H9 (cell line): ENCODE results near the gene KRT31. TPM values are rescaled to one million over a fixed set of nuclear protein-coding genes. Genes with fewer than 3 reads are reported as not detected.

ENCODE experiments used
- DNase-seq: peaks from one replicate; pipeline ENCODE4 v3.0.0-alpha.2; 2017
- H2AFZ ChIP-seq: one replicate; pipeline ENCODE4 v1.6.1; 2013; ENCODE audit warnings: mild to moderate bottlenecking, low read length, control low read depth, moderate library complexity
- H2AK5ac ChIP-seq: 2 replicates; pipeline ENCODE4 v1.6.1; 2013; ENCODE audit warnings: low read length, control low read depth, mixed read lengths; ENCODE audit not compliant: insufficient read length
- H2BK120ac ChIP-seq: one replicate; pipeline ENCODE4 v1.6.1; 2013; ENCODE audit warnings: low read depth, mild to moderate bottlenecking, low read length, control low read depth, inconsistent platforms; ENCODE audit not compliant: poor library complexity, severe bottlenecking
- H2BK12ac ChIP-seq: 2 replicates; pipeline ENCODE4 v1.6.1; 2013; ENCODE audit warnings: low read length, control low read depth, mixed read lengths, low read depth; ENCODE audit not compliant: insufficient read length
- H2BK15ac ChIP-seq: 2 replicates; pipeline ENCODE4 v1.6.1; 2013; ENCODE audit warnings: low read depth, low read length, control low read depth
- H2BK20ac ChIP-seq: one replicate; pipeline ENCODE4 v1.6.1; 2013; ENCODE audit warnings: low read depth, mild to moderate bottlenecking, low read length, control low read depth, inconsistent platforms; ENCODE audit not compliant: poor library complexity, severe bottlenecking
- H2BK5ac ChIP-seq: 2 replicates; pipeline ENCODE4 v1.6.1; 2013; ENCODE audit warnings: low read length, control low read depth, mixed read lengths; ENCODE audit not compliant: insufficient read length
- H3K14ac ChIP-seq: 2 replicates; pipeline ENCODE4 v1.6.1; 2013; ENCODE audit warnings: low read length, control low read depth; ENCODE audit not compliant: insufficient read depth
- H3K18ac ChIP-seq: 2 replicates; pipeline ENCODE4 v1.6.1; 2013; ENCODE audit warnings: low read depth, mild to moderate bottlenecking, mixed read lengths, low read length, control low read depth; ENCODE audit not compliant: insufficient read length
- H3K23ac ChIP-seq: 2 replicates; pipeline ENCODE4 v1.6.1; 2013; ENCODE audit warnings: low read length, control low read depth, mixed read lengths, low read depth; ENCODE audit not compliant: insufficient read length
- H3K23me2 ChIP-seq: 2 replicates; pipeline ENCODE4 v1.6.1; 2013; ENCODE audit warnings: low read depth, mild to moderate bottlenecking, mixed read lengths, low read length, control low read depth; ENCODE audit not compliant: insufficient read length, poor library complexity, severe bottlenecking
- H3K27ac ChIP-seq: 2 replicates; pipeline ENCODE4 v1.5.1; 2013; ENCODE audit warnings: low read length, control low read depth, mixed read lengths, low read depth; ENCODE audit not compliant: insufficient read length
- H3K27me3 ChIP-seq: 2 replicates; pipeline ENCODE4 v1.6.1; 2013; ENCODE audit warnings: low read length, control low read depth, inconsistent platforms; ENCODE audit not compliant: insufficient read depth
- H3K4ac ChIP-seq: 2 replicates; pipeline ENCODE4 v1.6.1; 2013; ENCODE audit warnings: low read depth, mild to moderate bottlenecking, control low read depth, inconsistent platforms, low read length, moderate library complexity
- H3K4me1 ChIP-seq: 2 replicates; pipeline ENCODE4 v1.6.1; 2013; ENCODE audit warnings: low read length, control low read depth, inconsistent platforms; ENCODE audit not compliant: insufficient read depth
- H3K4me2 ChIP-seq: 2 replicates; pipeline ENCODE4 v1.6.1; 2013; ENCODE audit warnings: low read length, control low read depth, mixed read lengths; ENCODE audit not compliant: insufficient read length, insufficient read depth
- H3K56ac ChIP-seq: 2 replicates; pipeline ENCODE4 v1.6.1; 2013; ENCODE audit warnings: low read depth, mild to moderate bottlenecking, mixed read lengths, low read length, control low read depth; ENCODE audit not compliant: insufficient read length
- H3K79me1 ChIP-seq: 2 replicates; pipeline ENCODE4 v1.6.1; 2013; ENCODE audit warnings: low read depth, mild to moderate bottlenecking, moderate library complexity, low read length, control low read depth, inconsistent platforms; ENCODE audit not compliant: insufficient read depth, poor library complexity, severe bottlenecking
- H3K79me2 ChIP-seq: 2 replicates; pipeline ENCODE4 v1.6.1; 2013; ENCODE audit warnings: low read length, control low read depth, inconsistent platforms; ENCODE audit not compliant: insufficient read depth
- H3K9ac ChIP-seq: 2 replicates; pipeline ENCODE4 v1.6.1; 2013; ENCODE audit warnings: low read length, control low read depth, mixed read lengths; ENCODE audit not compliant: insufficient read length; ENCODE audit errors: extremely low read depth
- H3K9me3 ChIP-seq: one replicate; pipeline ENCODE4 v1.6.1; 2013; ENCODE audit warnings: low read depth, low read length, inconsistent platforms; ENCODE audit not compliant: control insufficient read depth
- H3T11ph ChIP-seq: one replicate; pipeline ENCODE4 v1.6.1; 2013; ENCODE audit warnings: mild to moderate bottlenecking, low read length, control low read depth, inconsistent platforms
- H4K20me1 ChIP-seq: one replicate; pipeline ENCODE4 v1.6.1; 2013; ENCODE audit not compliant: control insufficient read depth, insufficient read length, insufficient read depth
- H4K5ac ChIP-seq: 2 replicates; pipeline ENCODE4 v1.6.1; 2013; ENCODE audit warnings: low read depth, mild to moderate bottlenecking, mixed read lengths, low read length, control low read depth; ENCODE audit not compliant: insufficient read length
- H4K8ac ChIP-seq: replicated peaks from 2 replicates; pipeline ENCODE4 v1.6.1; 2013; ENCODE audit warnings: low read length, control low read depth, mixed read lengths, low read depth; ENCODE audit not compliant: insufficient read length
- H4K91ac ChIP-seq: 2 replicates; pipeline ENCODE4 v1.6.1; 2013; ENCODE audit warnings: low read depth, mild to moderate bottlenecking, moderate library complexity, mixed read lengths, low read length, control low read depth; ENCODE audit not compliant: insufficient read length
- H3K27ac Mint-ChIP-seq, 3 experiments: 2 replicates in 2 of 3; 3 replicates in 1 of 3; pipeline ENCODE4 v1.8.0; 2020 to 2021; ENCODE audit warnings: mixed read lengths in 3 of 3, mild to moderate bottlenecking in 1 of 3, moderate library complexity in 1 of 3
- H3K27me3 Mint-ChIP-seq: 2 replicates; pipeline ENCODE4 v1.8.0; 2021; ENCODE audit warnings: low read depth, mild to moderate bottlenecking, moderate library complexity, mixed read lengths
- H3K36me3 Mint-ChIP-seq, 3 experiments: 2 replicates in 2 of 3; 3 replicates in 1 of 3; pipeline ENCODE4 v1.8.0; 2020 to 2021; ENCODE audit warnings: low read depth in 3 of 3, mixed read lengths in 3 of 3; ENCODE audit not compliant: insufficient read depth in 1 of 3
- H3K4me1 Mint-ChIP-seq, 2 experiments: 2 replicates each; pipeline ENCODE4 v1.8.0; 2020; ENCODE audit warnings: mixed read lengths in 2 of 2
- H3K4me3 Mint-ChIP-seq, 2 experiments: 2 replicates in 1 of 2; 3 replicates in 1 of 2; pipeline ENCODE4 v1.8.0; 2020 to 2021; ENCODE audit warnings: mild to moderate bottlenecking in 2 of 2, mixed read lengths in 2 of 2, moderate library complexity in 1 of 2
- H3K9me3 Mint-ChIP-seq, 2 experiments: 2 replicates in 1 of 2; 3 replicates in 1 of 2; pipeline ENCODE4 v1.8.0; 2020; ENCODE audit warnings: mild to moderate bottlenecking in 2 of 2, mixed read lengths in 2 of 2, moderate library complexity in 1 of 2
- CTCF ChIP-seq: fragments of 200-600 bp; sonication (generic); conservative IDR thresholded peaks from 3 replicates; pipeline ENCODE4 v1.8.0; 2021; ENCODE audit warnings: antibody characterized with exemption, mild to moderate bottlenecking
- WGBS: extraction: QIAGEN DNeasy Blood & Tissue Kit; methylation state at CpG from one replicate; pipeline ENCODE4 v1.1.7; 2013; ENCODE audit warnings: missing lambda C conversion rate, low lambda C conversion rate, mixed read lengths; ENCODE audit not compliant: insufficient read length; ENCODE audit errors: extremely low coverage; 5-methylcytosine and 5-hydroxymethylcytosine counted together
- total RNA-seq: library from RNA; stranded (reverse); gene quantifications from 2 replicates; pipeline ENCODE4 v1.2.1, GENCODE V29; 2021

Gene KRT31
- total RNA-seq, 1 experiment from 2014 or later, result not detected

GRCh38 chr17:41393826-41394225 lies 3.6 kb downstream of the KRT31 start:
- H3K79me2 ChIP-seq, result no peaks in the 10 kb centered on the region
- H3K9ac ChIP-seq, result no peak overlapping the region
- no peak overlapping the region for H4K91ac ChIP-seq
- no peak overlapping the region for H3T11ph ChIP-seq
- H2BK12ac ChIP-seq, result no peak overlapping the region
- H3K4me3 Mint-ChIP-seq, result no peak overlapping the region
- no peak overlapping the region for H3K4ac ChIP-seq
- no peaks in the 10 kb centered on the region; a peak in 1 of 5 replicates for H3K9me3 Mint-ChIP-seq
- WGBS, result no CpG with 5 or more reads among the region's 10 CpGs
- no peak overlapping the region for H2AK5ac ChIP-seq
- no peaks in the 10 kb centered on the region; the same call in 1 of the 2 replicates for H3K27me3 Mint-ChIP-seq
- no peak overlapping the region; the same call in 1 of the 2 replicates for H3K14ac ChIP-seq
- H3K4me2 ChIP-seq, result no peak overlapping the region
- H3K27me3 ChIP-seq, result no peaks in the 10 kb centered on the region
- no peak overlapping the region for H2AFZ ChIP-seq
- no peaks in the 10 kb centered on the region for H3K9me3 ChIP-seq
- H3K4me1 Mint-ChIP-seq, result 0 out of 4 replicates have a peak, but pooled peaks cover 0 to 3% of the 10 kb centered on the region in 2 experiments
- H4K5ac ChIP-seq, result no peak overlapping the region
- H3K56ac ChIP-seq, result no peak overlapping the region
- no peak overlapping the region for H2BK15ac ChIP-seq
- no peak overlapping the region for H3K18ac ChIP-seq
- no peak overlapping the region for H3K27ac ChIP-seq
- no peak overlapping the region for H3K27ac Mint-ChIP-seq
- H3K36me3 Mint-ChIP-seq, result no peaks in the 10 kb centered on the region
- no peaks in the 10 kb centered on the region for H4K20me1 ChIP-seq
- no peak for TF ChIP-seq CTCF
- H2BK5ac ChIP-seq, result no peak overlapping the region
- no peak overlapping the region for H2BK20ac ChIP-seq
- no peaks in the 10 kb centered on the region for H3K4me1 ChIP-seq
- DNase-seq, result no peak
- H2BK120ac ChIP-seq, result no peak overlapping the region
- no peaks in the 10 kb centered on the region for H3K79me1 ChIP-seq
- H4K8ac ChIP-seq, result no peak overlapping the region
- no peak overlapping the region for H3K23ac ChIP-seq
- H3K23me2 ChIP-seq, result no peaks in the 10 kb centered on the region
